SHP77 treated with DMSO at 0.1 percent for 48 hours (cell line): ENCODE data around the gene ALG14.
A peak's percentile ranks its signal among the peaks of the same experiment; 100 is the strongest.
"Not testable (repeated sequence)": the region's sequence is repeated elsewhere in the genome, so short reads cannot be mapped to it uniquely, and the experiment has no call there.

Source experiments
- DNase-seq: peaks from one replicate; lab custom pipeline; 2025; lab: John Stamatoyannopoulos, UW

Gene ALG14, protein sequence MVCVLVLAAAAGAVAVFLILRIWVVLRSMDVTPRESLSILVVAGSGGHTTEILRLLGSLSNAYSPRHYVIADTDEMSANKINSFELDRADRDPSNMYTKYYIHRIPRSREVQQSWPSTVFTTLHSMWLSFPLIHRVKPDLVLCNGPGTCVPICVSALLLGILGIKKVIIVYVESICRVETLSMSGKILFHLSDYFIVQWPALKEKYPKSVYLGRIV

DNA sequence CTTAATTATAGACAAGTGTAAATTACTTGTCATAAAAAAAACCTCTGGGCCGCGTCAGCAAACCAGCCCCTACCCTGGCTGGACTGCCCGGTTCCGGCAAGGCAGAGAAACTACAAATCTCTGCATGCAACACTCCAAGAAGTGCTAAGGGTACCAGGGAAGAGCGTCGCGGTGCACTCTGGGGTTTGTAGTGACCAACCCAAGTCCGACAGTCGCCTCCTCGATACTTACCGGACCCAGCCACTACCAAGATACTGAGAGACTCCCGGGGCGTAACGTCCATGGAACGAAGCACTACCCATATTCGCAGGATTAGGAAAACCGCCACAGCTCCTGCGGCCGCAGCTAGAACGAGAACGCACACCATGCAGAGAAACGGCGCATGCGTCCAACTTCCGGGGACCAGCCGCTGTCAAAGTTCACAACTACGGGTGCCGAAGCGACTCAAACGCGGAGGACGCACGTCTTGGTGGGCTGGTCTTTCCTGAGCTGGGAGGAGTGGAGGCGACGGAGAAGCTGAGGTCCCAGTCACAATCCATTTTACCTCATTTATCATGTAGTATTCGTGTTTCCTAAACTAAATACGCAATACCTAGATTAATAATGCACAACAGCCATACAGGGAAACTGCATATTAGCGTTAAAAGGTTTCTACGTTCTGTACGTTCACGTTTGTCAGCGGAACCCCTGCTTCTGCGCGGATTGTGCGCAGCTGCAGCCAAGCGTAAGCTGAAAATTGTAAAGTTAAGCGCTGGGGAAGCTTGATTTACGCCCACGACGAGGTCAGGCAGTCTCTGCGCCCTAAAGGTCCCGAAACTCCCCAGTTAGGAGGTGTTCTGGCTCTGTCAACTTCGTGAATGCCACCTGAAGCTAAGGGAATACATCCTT is at the start of gene ALG14:
TSS of gene ALG14 (minus strand) at position 420 of the 888 bp plus-strand sequence. CDS start at position 367, 53 bp downstream.
- DNase-seq: peak; percentile 96

DNA sequence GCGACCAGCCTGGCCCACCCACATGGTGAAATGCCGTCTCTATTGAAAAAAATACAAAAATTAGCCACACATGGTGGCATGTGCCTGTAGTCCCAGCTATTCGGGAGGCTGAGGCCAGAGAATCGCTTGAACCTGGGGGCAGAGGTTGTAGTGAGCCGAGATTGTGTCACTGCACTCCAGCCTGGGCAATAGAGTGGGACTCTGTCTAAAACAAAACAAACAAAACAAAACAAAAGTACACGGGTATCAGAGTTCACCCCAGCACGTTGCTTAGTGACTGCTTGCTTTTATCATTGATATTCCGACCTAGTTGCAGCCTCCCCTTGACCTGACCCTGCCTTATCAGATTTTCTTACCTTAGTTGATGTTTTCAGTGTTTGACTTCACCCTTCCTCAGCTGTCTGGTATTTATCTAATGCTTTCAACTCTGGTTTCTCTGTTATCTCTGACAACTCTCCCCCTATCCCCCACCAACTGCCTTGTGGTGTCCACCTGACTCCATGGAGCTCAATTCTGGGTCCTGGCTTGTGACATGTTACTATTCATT is 49.5 kb upstream of the ALG14 start:
- no peak for DNase-seq

DNA sequence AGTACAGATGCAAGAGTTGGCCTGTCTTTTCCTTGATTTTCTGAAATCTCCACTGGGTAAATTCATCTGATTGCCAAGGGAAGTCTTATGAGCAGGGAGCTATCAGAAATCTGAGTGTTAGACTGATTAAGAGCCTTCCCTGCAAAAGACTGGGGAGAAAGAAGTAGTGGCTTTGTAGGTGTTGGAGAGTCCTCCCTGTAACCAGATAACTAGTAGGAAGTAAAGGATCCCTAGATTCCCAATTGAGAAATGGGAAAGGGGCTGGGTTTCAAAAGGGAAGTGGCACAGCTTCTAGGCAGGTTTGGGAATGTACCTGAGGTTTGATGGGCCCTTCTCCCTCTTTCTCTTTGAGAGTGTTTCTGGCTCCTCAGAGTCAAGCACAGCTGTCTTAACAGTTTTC is 46.5 kb upstream of the ALG14 start:
- no peak for DNase-seq

DNA sequence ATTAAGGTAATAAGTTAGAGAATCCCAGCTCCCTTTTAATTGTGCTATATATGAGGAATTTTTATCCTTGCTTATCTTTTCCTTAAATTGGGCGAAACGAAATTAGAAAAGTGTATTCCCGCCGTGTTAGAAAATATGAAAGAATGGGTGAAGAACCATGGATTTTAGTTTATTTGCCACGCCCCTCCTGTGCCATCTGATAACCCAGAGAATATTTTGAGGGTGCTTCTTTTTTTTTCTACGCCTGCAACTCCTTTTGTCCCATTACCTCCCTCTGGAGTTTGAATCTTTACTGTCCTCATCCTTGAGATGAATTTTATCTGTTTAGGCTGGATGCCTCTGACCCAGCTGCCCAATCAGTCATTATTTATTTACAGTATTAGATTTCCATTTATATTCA is 46.0 kb upstream of the ALG14 start:
- DNase-seq: no peak

DNA sequence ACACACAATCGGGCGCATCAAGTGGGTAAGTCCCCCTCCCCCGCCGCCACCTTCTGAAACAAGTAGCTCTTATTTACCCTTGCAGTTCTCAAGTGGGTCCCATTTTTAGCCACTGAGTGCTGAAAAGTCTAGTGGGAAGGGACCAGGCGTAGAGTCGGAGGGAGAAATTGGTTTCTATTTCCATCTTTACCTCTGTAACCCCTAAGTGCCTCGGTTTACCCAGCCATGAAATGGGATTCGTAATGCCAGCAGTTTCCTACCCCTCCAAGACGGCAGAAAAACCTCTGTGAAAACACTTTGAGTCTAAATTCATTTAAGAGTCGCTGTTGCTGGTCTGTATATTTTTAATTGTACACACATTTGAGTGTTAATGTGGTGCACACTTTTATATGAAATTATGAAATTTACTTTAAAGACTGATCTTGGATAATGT is 45.3 kb upstream of the ALG14 start:
- DNase-seq: no peak

DNA sequence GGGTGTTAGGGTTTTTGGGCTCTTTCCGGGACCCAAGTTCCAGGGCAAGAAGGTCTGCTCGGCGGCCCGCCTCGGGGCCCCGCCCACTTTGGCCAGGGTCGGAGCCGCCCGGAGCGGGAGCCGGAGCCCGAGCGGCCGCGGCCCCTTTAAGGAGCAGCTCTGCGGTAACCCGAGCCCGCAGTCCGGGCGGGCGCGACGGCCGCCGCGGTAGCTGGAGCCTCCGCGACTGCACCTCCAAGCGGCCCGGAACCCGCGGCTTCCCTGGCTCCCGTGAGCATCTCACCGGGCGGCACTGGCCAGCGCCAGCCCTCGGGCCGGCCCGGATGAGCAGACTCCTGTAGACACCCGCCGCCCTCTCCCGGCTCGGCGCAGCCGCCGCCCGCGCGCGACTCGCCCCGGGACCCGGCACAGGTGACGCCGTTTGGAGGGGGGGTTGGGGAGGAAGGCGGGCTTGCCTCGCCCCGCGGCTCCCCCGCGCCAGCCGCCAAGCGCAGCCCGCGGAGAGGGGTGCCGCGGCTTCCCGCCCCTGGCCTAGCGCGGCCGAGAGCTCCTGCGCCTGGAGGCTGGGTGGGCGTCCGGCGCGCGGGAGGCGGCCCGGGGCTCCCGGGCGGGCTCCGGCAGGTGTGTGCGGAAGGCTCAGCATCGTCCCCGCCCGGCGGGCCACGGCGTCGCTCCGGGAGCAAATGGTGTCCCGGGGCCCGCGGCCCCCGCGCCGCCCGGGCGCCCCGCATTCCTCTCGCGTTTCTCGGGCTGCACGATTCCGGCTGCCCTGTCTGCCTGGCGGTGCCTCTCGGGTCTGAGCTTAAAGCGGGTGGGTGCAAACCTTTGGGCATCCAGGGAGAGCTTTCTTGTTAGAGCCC is 44.7 kb upstream of the ALG14 start, which contains the start of gene TLCD4:
TSS of gene TLCD4 (plus strand) at position 149 of the 860 bp plus-strand sequence. CDS start 26,547 bp downstream, outside the sequence.
- peak; percentile 15 for DNase-seq

DNA sequence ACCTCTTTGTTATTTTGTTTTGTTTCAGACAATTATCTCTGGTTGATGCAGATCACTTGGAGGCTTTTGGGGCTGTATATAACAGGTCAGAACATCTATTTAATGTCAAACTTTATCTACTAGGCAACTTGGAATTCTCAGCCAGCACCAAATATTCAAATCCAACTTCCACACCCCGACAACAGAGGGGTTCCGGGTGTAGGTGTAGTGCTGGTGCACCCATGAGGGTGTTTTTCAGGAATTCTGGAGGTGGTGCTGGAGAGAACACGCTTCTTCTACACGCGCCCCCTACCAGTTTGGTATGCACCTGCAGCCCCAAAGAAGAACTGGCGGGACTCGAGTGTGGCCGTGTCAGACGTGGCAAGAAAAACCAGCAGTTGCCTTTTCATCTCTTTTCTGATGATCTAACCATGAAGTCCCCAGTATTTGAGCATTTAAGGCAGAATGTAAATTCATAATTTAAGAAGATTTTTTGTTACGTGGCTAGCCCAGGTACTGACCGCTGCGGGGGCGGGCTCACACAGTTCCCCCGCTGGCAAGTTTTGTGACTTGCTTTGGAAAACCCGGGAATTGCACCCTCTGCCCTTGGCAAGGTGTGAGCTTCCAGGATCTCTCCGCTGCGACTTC is 43.9 kb upstream of the ALG14 start:
- DNase-seq: peak; percentile 19

DNA sequence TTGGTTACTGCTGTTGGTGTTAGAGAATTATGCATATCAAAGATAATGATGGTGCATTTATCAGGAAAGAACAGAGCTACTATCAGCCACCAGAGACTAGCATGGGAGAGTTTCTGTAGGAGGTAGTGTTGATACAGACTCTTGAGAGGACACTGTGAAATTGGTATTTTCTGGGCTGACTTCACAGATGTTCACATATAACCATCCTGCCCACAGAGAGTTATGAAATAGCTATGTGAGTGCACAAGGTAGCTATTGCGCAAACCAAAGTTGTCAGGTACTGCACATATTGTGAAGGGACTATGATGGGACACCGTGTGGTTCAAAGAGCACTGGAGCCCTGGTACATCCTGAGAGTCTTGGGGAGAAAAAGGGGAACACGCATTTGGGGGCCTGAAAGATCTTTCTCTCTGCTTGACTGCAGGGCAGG is 43.0 kb upstream of the ALG14 start:
- no peak for DNase-seq

DNA sequence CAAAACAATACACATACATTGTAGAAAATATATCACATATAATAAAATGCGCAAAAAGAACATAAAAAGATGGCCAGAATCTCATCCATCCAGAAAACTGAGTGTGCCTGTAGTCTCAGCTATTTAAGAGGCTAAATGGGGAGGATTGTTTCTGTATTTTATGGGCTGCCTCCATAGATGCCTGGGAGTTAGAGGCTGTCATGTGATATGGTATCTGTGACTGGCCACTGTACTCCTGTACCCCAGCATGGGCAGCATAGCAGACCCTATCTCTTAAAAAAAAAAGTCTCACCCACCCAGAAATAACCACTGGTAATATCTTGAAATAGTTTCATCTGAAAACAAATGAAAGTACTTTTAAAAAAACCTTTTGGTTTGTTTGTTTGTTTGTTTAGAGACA is 40.9 kb upstream of the ALG14 start:
- DNase-seq: no peak

DNA sequence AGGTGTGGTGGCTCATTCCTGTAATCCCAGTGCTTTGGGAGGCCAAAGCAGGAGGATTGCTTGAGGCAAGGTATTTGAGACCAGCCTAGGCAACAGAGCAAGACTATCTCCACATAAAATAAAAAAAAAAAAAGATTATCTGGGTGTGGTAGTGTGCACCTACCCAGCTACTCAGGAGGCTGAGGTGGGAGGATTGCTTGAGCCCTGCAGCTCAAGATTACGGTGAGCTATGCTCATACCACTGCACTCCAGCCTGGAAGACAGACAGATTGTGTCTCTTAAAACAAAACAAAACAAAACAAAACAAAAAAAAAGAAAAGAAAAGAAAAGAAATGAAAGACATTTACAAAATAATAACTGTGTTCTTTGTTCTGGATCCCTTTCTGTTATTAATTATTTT is 38.3 kb upstream of the ALG14 start:
- DNase-seq: no peak

DNA sequence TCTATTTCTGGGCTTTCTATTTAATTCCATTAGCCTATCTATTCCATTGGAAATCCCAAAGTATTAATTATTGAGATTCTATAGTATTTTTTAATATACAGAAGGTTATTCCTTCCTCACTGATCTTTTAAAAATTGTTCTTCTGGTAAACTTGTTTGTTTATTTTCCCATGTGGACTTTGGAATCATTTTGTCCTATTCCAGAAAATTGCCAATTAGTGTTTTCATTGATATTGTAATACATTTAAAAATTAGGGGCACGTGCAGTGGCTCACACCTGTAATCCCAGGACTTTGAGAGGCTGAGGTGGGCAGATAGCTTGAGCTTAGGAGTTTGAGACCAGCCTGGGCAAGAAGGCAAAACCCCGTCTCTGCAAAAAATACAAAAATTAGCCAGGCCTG is 36.0 kb upstream of the ALG14 start:
- no peak for DNase-seq

DNA sequence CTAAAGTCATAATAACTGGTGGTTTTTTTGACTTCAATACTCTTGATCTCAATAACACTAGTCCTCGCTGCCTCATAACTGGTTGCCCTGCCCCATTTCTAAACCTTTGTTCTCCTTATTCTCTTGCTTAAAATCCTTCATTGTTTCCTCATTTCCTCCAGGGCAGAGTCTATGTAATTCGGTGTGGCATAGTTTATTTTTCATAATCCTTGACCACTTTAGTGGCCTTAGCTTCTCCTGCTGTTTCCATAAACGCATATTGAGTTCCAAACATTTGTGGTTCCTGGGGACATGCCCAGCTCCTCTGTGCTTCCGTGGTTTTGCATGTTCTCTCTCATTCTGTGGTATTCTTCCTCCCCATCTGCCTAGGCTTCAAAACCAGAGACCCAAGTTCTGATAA is 25.4 kb upstream of the ALG14 start:
- no peak for DNase-seq

DNA sequence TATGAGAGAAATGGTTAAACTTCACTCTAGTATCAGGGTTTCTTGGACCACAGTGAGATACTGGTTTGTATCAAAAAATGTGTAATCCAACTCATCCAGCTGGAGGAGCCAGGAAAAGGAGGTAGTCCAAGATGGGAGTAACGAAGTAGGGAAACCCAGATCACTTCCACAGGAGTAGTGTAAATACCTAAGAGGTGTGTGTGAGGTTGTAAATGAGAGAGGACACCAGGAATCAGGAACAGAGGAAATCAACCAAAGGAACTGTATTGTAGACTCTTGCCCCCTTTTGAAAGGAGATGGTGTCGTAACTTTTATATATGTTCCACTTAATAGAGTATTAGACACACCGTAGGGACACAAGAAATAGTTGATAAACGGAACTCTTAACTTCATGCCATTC is 24.7 kb upstream of the ALG14 start:
- no peak for DNase-seq

DNA sequence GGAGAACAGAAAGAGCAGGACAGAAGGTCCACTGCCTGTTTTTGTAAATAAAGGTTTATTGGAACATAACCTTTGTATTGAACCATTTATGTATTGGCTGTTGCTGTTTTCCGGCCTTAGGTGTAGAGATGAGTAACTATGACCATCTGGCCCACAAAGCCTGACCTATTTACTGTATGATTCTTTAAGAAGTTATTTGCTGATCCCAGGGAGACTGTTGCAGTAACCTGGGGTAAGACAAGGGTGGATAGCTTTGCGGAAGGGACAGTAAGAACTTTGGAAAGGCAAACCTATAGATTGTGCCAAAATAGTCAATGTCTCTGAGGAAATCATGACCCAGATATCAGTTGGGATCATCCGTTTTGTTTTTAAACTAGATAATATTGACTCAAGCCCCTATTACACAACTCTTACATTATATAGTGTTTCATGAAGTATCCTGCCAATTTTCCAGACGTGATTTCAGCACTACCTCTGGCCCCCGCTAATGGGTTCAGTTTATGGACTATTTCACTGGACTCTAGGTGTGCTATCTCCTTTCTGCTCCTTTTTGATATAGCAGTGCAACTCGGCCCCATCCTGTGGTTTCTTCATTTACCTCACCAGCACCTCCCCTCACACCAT is 23.6 kb upstream of the ALG14 start:
- DNase-seq: no peak

DNA sequence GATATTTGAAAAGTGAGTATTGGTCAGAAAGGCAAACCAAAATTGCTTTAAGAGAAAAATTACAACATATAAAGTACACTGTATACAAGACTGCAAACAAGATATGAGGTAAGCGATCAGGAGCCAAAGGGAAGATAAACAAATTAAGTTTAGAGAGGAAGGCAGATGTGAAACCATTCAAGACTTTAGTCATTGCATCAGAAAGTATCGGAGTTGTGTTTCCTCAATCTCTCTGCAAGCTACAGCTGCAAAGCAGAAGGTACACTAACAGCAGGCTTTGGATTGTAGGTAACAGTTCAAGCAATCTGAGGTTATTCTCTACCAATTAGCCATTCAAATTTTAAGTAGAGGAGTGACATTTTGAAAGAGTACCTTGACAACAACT is 23.1 kb upstream of the ALG14 start:
- no peak for DNase-seq

DNA sequence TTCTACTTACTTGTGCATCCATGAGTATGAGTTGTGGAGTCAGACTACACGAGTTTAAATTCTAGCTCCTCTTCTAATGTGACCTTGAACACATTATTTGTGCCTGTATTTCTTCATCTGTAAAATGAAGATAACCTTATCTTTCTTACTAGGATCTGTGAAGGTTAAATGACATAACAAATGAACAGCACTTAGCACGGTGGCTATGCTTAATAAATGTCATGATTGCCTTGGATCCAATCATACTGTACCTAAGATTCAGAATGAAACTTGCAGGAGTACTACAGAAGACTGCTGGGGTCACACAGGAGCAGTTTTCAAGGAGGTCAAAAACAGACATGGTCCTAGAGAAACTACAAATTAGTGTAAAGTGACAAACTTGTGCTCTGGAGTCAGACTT is 22.2 kb upstream of the ALG14 start:
- no peak for DNase-seq

DNA sequence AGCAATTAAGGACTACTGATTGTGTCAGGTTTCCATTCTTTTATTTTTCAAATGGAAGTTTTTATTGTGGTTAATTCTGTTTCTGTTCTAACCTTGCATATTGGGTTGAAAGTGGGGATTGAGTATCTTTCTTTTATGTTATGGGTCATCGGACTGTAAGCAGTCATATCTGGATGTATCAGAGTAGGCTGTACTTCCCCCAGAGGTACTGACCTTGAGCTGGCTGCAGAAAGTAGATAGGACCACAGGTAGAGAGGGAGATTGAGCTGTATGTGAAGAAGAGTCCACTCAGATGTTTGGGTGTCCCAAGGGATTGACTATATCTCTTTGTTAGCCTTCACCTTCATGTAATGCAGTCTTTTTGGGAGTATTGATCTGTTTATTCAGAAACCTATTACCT is 20.5 kb upstream of the ALG14 start:
- no peak for DNase-seq

DNA sequence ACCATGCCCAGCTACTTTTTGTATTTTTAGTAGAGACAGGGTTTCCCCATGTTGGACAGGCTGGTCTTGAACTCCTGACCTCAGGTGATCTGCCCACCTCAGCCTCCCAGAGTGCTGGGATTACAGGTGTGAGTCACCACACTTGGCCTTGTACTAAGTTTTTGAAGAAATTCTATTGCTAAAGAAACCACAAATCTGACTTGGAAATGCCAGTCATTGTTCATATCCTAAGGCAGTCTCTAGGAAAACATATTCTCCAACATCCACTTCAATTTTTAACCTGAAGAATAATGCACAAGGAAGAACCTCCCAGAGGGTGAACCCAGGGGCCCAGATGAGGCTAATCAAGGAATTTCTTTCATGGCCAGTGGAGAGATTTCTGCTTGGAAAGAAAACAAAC is 20.1 kb upstream of the ALG14 start:
- not testable (repeated sequence) for DNase-seq

DNA sequence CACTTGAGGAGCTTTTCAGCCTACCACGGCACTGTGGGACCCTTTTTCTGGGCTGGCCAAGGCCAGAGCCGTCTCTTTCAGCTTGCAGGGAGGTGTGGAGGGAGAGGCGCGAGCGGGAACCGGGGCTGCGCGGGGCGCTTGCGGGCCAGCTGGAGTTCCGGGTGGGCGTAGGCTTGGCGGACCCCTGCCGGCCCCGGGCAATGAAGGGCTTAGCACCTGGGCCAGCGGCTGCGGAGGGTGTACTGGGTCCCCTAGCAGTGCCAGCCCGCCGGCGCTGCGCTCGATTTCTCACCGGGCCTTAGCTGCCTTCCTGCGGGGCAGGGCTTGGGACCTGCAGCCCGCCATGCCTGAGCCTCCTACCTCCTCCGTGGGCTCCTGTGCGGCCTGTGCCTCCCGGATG is 18.5 kb upstream of the ALG14 start:
- DNase-seq: not testable (repeated sequence)

DNA sequence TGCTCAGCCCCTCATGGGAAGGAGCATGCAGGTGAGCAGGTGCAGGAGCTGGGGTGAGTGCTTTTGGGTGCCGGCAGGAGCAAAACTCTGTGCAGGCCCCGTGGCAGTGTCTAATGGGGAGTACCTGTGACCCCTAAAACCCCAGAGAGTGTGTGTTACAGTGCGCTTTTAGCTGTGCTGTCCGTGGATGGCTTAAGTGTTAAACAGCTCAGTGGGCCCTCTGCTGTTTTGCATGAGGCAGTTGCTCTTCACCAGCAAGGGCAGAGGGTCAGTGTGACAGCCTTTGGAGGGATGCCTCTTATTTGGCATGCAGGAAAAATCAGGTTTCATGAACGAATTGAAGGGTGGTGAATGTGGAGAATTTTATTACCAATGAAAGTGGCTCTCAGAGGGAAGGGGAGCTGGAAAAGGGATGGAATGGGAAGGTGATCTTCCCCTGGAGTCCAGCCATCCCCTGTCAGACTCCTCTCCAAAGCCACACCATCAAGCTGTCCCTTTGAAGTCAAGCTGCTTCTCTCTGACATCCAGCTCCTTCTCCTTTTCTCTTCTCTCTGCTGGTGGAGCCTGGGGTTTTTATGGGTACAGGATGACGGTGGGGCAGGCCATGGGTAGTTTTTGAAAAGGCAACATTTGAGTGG is 17.0 kb upstream of the ALG14 start:
- no peak for DNase-seq

DNA sequence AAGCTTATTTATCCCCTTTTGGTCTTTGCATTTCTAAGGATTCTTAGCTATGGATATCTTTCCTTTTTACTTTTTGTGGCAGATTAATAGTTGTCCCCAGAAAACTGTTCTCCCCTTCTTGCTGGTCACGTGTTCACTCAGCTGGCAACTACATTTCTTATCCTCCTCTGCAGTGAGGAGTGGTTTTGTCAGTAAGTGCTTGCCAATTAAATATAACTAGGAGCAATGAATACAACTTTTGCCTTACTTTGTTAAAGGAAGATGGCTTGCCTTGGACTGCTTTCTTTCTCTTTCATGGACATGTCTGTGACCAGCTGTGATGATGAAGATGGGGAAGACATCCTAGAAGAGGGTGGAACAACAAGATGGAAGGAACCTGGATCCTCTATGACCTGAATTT is 15.6 kb upstream of the ALG14 start:
- no peak for DNase-seq
